ENCODE results near the gene ABCC5.

The ABCC5 gene

GRCh38 chr3:183941216-183941615 is 76.5 kb downstream of the ABCC5 start:
- H3K79me2 ChIP-seq (ENCODE audit: insufficient read depth, low read length): no peaks in the 10 kb centered on the region
- no peaks in the 10 kb centered on the region for H3K4me1 ChIP-seq (ENCODE audit: insufficient read depth, low read length, severe bottlenecking)
- no peak overlapping the region for H3K9ac ChIP-seq (ENCODE audit: low read length)
- TF ChIP-seq CTCF (IDR thresholded peaks at IDR 0.05; ENCODE audit: low read length) (no peak), EZH2 (IDR thresholded peaks at IDR 0.05; ENCODE audit: borderline replicate concordance, low read length) (no peak)
- no peaks in the 10 kb centered on the region for H3K9me2 ChIP-seq (ENCODE audit: low read depth, low read length)
- H3K36me3 ChIP-seq (ENCODE audit: insufficient read depth, low read length): peaks cover 65% of the 10 kb centered on the region
- H3K4me3 ChIP-seq (ENCODE audit: low read depth, low read length, poor library complexity, severe bottlenecking): no peak overlapping the region
- no peak overlapping the region for H3K27ac ChIP-seq (ENCODE audit: low read depth, low read length, poor library complexity, severe bottlenecking)
- no peaks in the 10 kb centered on the region for H3F3A ChIP-seq (ENCODE audit: insufficient read depth, low read length)
- no peak overlapping the region for H3K4me2 ChIP-seq (ENCODE audit: low read length)
- no peaks in the 10 kb centered on the region for H4K20me1 ChIP-seq (ENCODE audit: insufficient read depth, low read length)
- no peak overlapping the region for H2AFZ ChIP-seq (ENCODE audit: low read length)
- H3K27me3 ChIP-seq (ENCODE audit: insufficient read depth, low read length): no peaks in the 10 kb centered on the region
- H3K9me3 ChIP-seq (ENCODE audit: low read length): no peaks in the 10 kb centered on the region

GRCh38 chr3:183937601-183938286 is 79.9 kb downstream of the ABCC5 start:
- TF ChIP-seq EZH2 (IDR thresholded peaks at IDR 0.05; ENCODE audit: borderline replicate concordance, low read length): no peak
- no peak for TF ChIP-seq CTCF (IDR thresholded peaks at IDR 0.05; ENCODE audit: low read length)
- Histone ChIP-seq H3K27me3 (ENCODE audit: insufficient read depth, low read length) (no peaks in the 10 kb centered on the region), H3K4me2 (ENCODE audit: low read length) (no peak overlapping the region), H3K4me1 (ENCODE audit: insufficient read depth, low read length, severe bottlenecking) (no peaks in the 10 kb centered on the region), H3K4me3 (ENCODE audit: low read depth, low read length, poor library complexity, severe bottlenecking) (no peak overlapping the region), H3K9me2 (ENCODE audit: low read depth, low read length) (no peaks in the 10 kb centered on the region), H3F3A (ENCODE audit: insufficient read depth, low read length) (no peaks in the 10 kb centered on the region), H2AFZ (ENCODE audit: low read length) (no peak overlapping the region), H3K9ac (ENCODE audit: low read length) (no peak overlapping the region), H3K27ac (ENCODE audit: low read depth, low read length, poor library complexity, severe bottlenecking) (no peak overlapping the region), H4K20me1 (ENCODE audit: insufficient read depth, low read length) (no peaks in the 10 kb centered on the region), H3K9me3 (ENCODE audit: low read length) (no peaks in the 10 kb centered on the region), H3K79me2 (ENCODE audit: insufficient read depth, low read length) (no peaks in the 10 kb centered on the region), H3K36me3 (ENCODE audit: insufficient read depth, low read length) (peaks cover 44% of the 10 kb centered on the region)

- no peaks in the 10 kb centered on the region for H3K27me3 ChIP-seq (ENCODE audit: insufficient read depth, low read length)
- H2AFZ ChIP-seq (ENCODE audit: low read length): no peak overlapping the region
- H3K4me3 ChIP-seq (ENCODE audit: low read depth, low read length, poor library complexity, severe bottlenecking): no peak overlapping the region
- H4K20me1 ChIP-seq (ENCODE audit: insufficient read depth, low read length): no peaks in the 10 kb centered on the region
- TF ChIP-seq EZH2 (IDR thresholded peaks at IDR 0.05; ENCODE audit: borderline replicate concordance, low read length) (no peak), CTCF (IDR thresholded peaks at IDR 0.05; ENCODE audit: low read length) (no peak)
- no peak overlapping the region for H3K27ac ChIP-seq (ENCODE audit: low read depth, low read length, poor library complexity, severe bottlenecking)
- H3K9me3 ChIP-seq (ENCODE audit: low read length): no peaks in the 10 kb centered on the region
- H3K4me2 ChIP-seq (ENCODE audit: low read length): no peak overlapping the region
- H3K9me2 ChIP-seq (ENCODE audit: low read depth, low read length): no peaks in the 10 kb centered on the region
- H3K79me2 ChIP-seq (ENCODE audit: insufficient read depth, low read length): no peaks in the 10 kb centered on the region
- H3F3A ChIP-seq (ENCODE audit: insufficient read depth, low read length): no peaks in the 10 kb centered on the region
- H3K36me3 ChIP-seq (ENCODE audit: insufficient read depth, low read length): peaks cover 35% of the 10 kb centered on the region
- no peak overlapping the region for H3K9ac ChIP-seq (ENCODE audit: low read length)
- H3K4me1 ChIP-seq (ENCODE audit: insufficient read depth, low read length, severe bottlenecking): no peaks in the 10 kb centered on the region
Measured at GRCh38 chr3:183933160-183933559, 84.5 kb downstream of the ABCC5 start.

All from OCI-LY1 (cell line).